Psoas muscle (tissue), 8 donors: ENCODE data around the gene TNNC2. TPM values are rescaled to one million over a fixed set of nuclear protein-coding genes. Genes with fewer than 3 reads are reported as not detected.
"Not testable (repeated sequence)": the region's sequence is repeated elsewhere in the genome, so short reads cannot be mapped to it uniquely, and the experiment has no call there.

Experiments
- ATAC-seq, 4 donors: fragments of 200-7000 bp; cut with Tn5 transposase; one replicate each; pipeline ENCODE4 v1.9.1; 2020; ENCODE audit warnings: moderate library complexity in 3 of 4, mild to moderate bottlenecking in 2 of 4
- DNase-seq, 2 donors: peaks; one replicate each; pipeline ENCODE4 v3.0.0-alpha.2; 2020
- H3K27ac ChIP-seq: fragments of 200-600 bp; one replicate; pipeline ENCODE4 v1.8.0; 2022
- H3K27me3 ChIP-seq, 3 donors: fragments of 200-600 bp in 1 of 3; one replicate each; pipeline versions ENCODE4 v1.6.1 to v1.8.0; 2013 to 2022; ENCODE audit warnings: low read length in 2 of 3, mild to moderate bottlenecking in 2 of 3, moderate library complexity in 1 of 3; ENCODE audit not compliant: insufficient read depth in 3 of 3
- H3K36me3 ChIP-seq, 2 donors: fragments of 200-600 bp in 1 of 2; one replicate each; pipeline versions ENCODE4 v1.6.1 to v1.8.0; 2013 to 2022; ENCODE audit warnings: low read depth in 1 of 2, mild to moderate bottlenecking in 1 of 2, moderate library complexity in 1 of 2; ENCODE audit not compliant: insufficient read depth in 1 of 2
- H3K4me1 ChIP-seq: fragments of 200-600 bp; one replicate; pipeline ENCODE4 v1.8.0; 2022
- H3K4me3 ChIP-seq: fragments of 200-600 bp; one replicate; pipeline ENCODE4 v1.8.0; 2022; ENCODE audit warnings: mild to moderate bottlenecking
- H3K9me3 ChIP-seq: fragments of 200-600 bp; one replicate; pipeline ENCODE4 v1.8.0; 2022
- CTCF ChIP-seq: fragments of 200-600 bp; IDR thresholded peaks from one replicate; pipeline ENCODE4 v1.8.0; 2022; ENCODE audit warnings: antibody characterized with exemption
- WGBS, 3 donors: extraction: QIAGEN DNeasy Blood & Tissue Kit; methylation state at CpG; one replicate each; pipeline versions ENCODE4 v1.1.6 to v1.1.7; 2013; 5-methylcytosine and 5-hydroxymethylcytosine counted together
- intact Hi-C, 2 donors: fragments of 100-400 bp; cut with DNase I; formaldehyde crosslinking; loops; one replicate each; pipeline versions ENCODE4 v1.11.0 to v1.14.2; 2022
- polyA plus RNA-seq, 3 donors: library from polyadenylated mRNA; stranded (reverse); fragments of 200-250 nt; gene quantifications; one replicate each; pipeline ENCODE4 v1.2.3, GENCODE V29; 2013
- total RNA-seq, 4 donors: library from RNA; stranded (reverse); fragmentation: NEBNext Ultra II Directional in 2 of 4; extraction: Animal tissue kit (Norgen Biotek cat#: 25700) in 2 of 4; gene quantifications; one replicate each; pipeline versions ENCODE4 v1.2.1 to v1.2.4, GENCODE V29; 2021 to 2023
- donor health status: healthy with polysubstance abuse.
- donor health status: DM: no; HTN: no; CAD: no; lungs with moderate emphysema.
- donor health status: Bipolar disorder and iron deficiency.
- donor health status: healthy.
- donor health status: DM: yes; HTN: yes; CAD: no.
- donor health status: DM: no; HTN: no; CAD: no.
- donor health status: DM: no; HTN: no; CAD: no.
- donor health status: DM: yes; HTN: yes; CAD: no.

Gene TNNC2
- total and polyA plus RNA-seq, 7 donors = 1,390 to 10,677 (median 3,158) TPM

DNA sequence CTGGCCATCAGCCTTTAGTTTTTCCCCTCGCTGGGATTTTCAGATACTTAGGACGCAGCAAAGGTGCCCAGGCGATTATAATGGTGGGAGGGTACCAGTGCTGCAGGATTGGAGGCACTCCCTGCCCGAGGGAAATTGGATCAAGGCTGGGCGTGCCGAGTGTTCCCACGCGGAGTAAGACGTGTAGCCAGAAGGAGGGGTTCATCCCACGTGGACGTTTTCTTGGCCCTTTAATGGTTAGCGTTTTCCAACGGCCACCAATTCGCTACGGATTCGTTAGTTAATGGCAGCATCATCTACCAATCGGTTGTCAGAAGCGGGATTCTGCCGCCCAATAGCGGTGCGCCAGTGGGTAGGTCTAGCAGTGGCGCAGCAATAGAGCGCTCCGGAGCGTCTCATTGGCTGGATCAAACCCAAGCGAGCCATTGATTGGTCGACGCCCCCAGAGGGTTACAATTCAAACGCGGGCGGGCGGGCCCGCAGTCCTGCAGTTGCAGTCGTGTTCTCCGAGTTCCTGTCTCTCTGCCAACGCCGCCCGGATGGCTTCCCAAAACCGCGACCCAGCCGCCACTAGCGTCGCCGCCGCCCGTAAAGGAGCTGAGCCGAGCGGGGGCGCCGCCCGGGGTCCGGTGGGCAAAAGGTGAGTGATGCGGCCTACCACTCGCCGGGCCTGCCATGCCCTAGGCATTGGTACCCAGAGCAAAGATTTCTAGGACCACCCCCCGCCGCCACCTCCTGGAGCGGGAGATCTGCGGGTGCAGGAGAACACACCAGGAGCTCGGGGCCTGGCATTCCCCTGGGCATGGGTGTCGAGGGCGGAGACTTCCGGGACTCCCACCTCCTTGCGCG is 14.7 kb downstream of the TNNC2 start, which contains the start of gene UBE2C:
TSS of gene UBE2C (plus strand) at position 488 of the 849 bp plus-strand sequence. CDS start at position 540, 52 bp downstream.
- peaks cover 10 to 45% of the 10 kb centered on the region in 2 donors for H3K36me3 ChIP-seq
- peak within 1 kb of the TSS; percentile 59 for H3K27ac ChIP-seq
- WGBS, 3 donors = 1% methylated on average over 65 of the region's 65 CpGs

GRCh38 chr20:45810191-45810970 is 16.7 kb downstream of the TNNC2 start:
- intact Hi-C loops = no loop called here
- H3K4me1 ChIP-seq = peaks cover 21% of the 10 kb centered on the region
- no peak overlapping the region for H3K27ac ChIP-seq
- WGBS, 3 donors = 90 to 91% (median 91%) methylated on average over 8 of the region's 8 CpGs
- no peak for DNase-seq
- H3K9me3 ChIP-seq = no peaks in the 10 kb centered on the region
- ATAC-seq = no peak
- H3K27me3 ChIP-seq = no peaks in the 10 kb centered on the region
- TF ChIP-seq CTCF = no peak
- H3K36me3 ChIP-seq = peaks cover 16 to 65% of the 10 kb centered on the region in 2 donors
- H3K4me3 ChIP-seq = no peak overlapping the region

More for the DNA sequence above, 14.7 kb downstream of the TNNC2 start, which contains the start of gene UBE2C:
- intact Hi-C loops = no loop called here
- DNase-seq = peak; percentile 96 to 98
- Histone ChIP-seq H3K4me1 (peaks cover 15% of the 10 kb centered on the region), H3K4me3 (peak within 1 kb of the TSS; percentile 61), H3K27me3 (no peaks in the 10 kb centered on the region), H3K9me3 (no peaks in the 10 kb centered on the region)
- TF ChIP-seq CTCF = no peak
- peak; percentile 85 to 98 (median 96) for ATAC-seq

- H3K27me3 ChIP-seq = no peaks in the 10 kb centered on the region
- no peak overlapping the region for H3K4me3 ChIP-seq
- peaks cover 19% of the 10 kb centered on the region for H3K4me1 ChIP-seq
- ATAC-seq = no peak
- peaks cover 16 to 62% of the 10 kb centered on the region in 2 donors for H3K36me3 ChIP-seq
- 81 to 86% (median 86%) methylated on average over 7 of the region's 7 CpGs for WGBS, 3 donors
- no peak for TF ChIP-seq CTCF
- H3K27ac ChIP-seq = no peak overlapping the region
- no peak for DNase-seq
- intact Hi-C loops = no loop called here
- no peaks in the 10 kb centered on the region for H3K9me3 ChIP-seq
Observed at GRCh38 chr20:45801851-45802250, 25.3 kb downstream of the TNNC2 start.

- Histone ChIP-seq H3K27ac (peak overlapping the region; percentile 80), H3K4me1 (peaks cover 32% of the 10 kb centered on the region), H3K9me3 (no peaks in the 10 kb centered on the region), H3K27me3 (no peaks in the 10 kb centered on the region), H3K36me3 (peaks cover 6 to 59% of the 10 kb centered on the region in 2 donors), H3K4me3 (no peak overlapping the region)
- intact Hi-C loops = loop anchor here (5.0 to 10.0 kb wide), 3 partner anchors 93 to 444 kb away; partner anchors contain the start of genes CTSA (in 1 of the 2), NCOA5 (in 1 of the 2) and NEURL2 (in 1 of the 2)
- 30 to 32% (median 31%) methylated on average over 4 of the region's 4 CpGs for WGBS, 3 donors
- peak in 1 of 2 donors; percentile 44 for DNase-seq
- TF ChIP-seq CTCF = peak; percentile 74
- peak; percentile 55 to 67 (median 62) for ATAC-seq
Observed at GRCh38 chr20:45798935-45799642, 28.0 kb downstream of the TNNC2 start.

DNA sequence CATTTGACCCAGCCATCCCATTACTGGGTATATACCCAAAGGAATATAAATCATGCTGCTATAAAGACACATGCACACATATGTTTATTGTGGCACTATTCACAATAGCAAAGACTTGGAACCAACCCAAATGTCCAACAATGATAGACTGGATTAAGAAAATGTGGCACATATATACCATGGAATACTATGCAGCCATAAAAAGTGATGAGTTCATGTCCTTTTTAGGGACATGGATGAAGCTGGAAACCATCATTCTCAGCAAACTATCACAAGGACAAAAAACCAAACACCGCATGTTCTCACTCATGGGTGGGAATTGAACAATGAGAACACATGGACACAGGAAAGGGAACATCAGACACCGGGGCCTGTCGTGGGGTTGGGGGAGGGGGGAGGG is 29.2 kb downstream of the TNNC2 start:
- Histone ChIP-seq H3K4me1 (peaks cover 43% of the 10 kb centered on the region), H3K27ac (peak overlapping the region; percentile 80), H3K36me3 (peaks cover 6 to 59% of the 10 kb centered on the region in 2 donors)
- intact Hi-C loops = loop anchor here (5.0 to 10.0 kb wide), 3 partner anchors 94 to 443 kb away; partner anchors contain the start of genes CTSA (in 1 of the 2), NCOA5 (in 1 of the 2) and NEURL2 (in 1 of the 2)
- not testable (repeated sequence) for H3K27me3 ChIP-seq, H3K4me3 ChIP-seq, H3K9me3 ChIP-seq, DNase-seq, ATAC-seq
- WGBS, 3 donors = 86 to 91% (median 88%) methylated on average over 3 of the region's 3 CpGs

DNA sequence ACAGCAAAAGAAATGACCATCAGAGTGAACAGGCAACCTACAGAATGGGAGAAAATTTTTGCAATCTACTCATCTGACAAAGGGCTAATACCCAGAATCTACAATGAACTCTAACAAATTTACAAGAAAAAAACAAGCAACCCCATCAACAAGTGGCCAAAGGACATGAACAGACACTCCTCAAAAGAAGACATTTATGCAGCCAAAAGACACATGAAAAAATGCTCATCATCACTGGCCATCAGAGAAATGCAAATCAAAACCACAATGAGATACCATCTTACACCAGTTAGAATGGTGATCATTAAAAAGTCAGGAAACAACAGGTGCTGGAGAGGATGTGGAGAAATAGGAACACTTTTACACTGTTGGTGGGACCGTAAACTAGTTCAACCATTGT is 29.6 kb downstream of the TNNC2 start:
- H3K36me3 ChIP-seq = peaks cover 6 to 56% of the 10 kb centered on the region in 2 donors
- H3K27ac ChIP-seq = peak overlapping the region; percentile 94

More for the DNA sequence above, 29.6 kb downstream of the TNNC2 start:
- not testable (repeated sequence) for H3K9me3 ChIP-seq, H3K4me3 ChIP-seq, ATAC-seq, DNase-seq, H3K27me3 ChIP-seq
- no CpG with 5 or more reads among the region's 1 CpG for WGBS, 3 donors
- H3K4me1 ChIP-seq = peaks cover 45% of the 10 kb centered on the region
- intact Hi-C loops = loop anchor here (5.0 to 10.0 kb wide), 3 partner anchors 95 to 443 kb away; partner anchors contain the start of genes CTSA (in 1 of the 2), NCOA5 (in 1 of the 2) and NEURL2 (in 1 of the 2)
